Neural progenitor cell (in vitro differentiated cells): ENCODE results near the gene FBXW7.
A peak's percentile ranks its signal among the peaks of the same experiment; 100 is the strongest.

ENCODE experiments used
- CTCF ChIP-seq: fragments of 200-600 bp; sonication (generic); IDR thresholded peaks from 2 replicates; pipeline ENCODE4 v1.5.1; 2017; ENCODE audit warnings: antibody characterized with exemption, mild to moderate bottlenecking
- EZH2 ChIP-seq: fragments of 200-600 bp; sonication (generic); IDR thresholded peaks from 2 replicates; pipeline ENCODE4 v1.6.1; 2017; ENCODE audit warnings: antibody characterized with exemption, mild to moderate bottlenecking, moderate library complexity
- EZH2phosphoT487 ChIP-seq: fragments of 200-600 bp; sonication (generic); IDR thresholded peaks from 2 replicates; pipeline ENCODE4 v1.6.1; 2017; ENCODE audit warnings: antibody characterized with exemption

DNA sequence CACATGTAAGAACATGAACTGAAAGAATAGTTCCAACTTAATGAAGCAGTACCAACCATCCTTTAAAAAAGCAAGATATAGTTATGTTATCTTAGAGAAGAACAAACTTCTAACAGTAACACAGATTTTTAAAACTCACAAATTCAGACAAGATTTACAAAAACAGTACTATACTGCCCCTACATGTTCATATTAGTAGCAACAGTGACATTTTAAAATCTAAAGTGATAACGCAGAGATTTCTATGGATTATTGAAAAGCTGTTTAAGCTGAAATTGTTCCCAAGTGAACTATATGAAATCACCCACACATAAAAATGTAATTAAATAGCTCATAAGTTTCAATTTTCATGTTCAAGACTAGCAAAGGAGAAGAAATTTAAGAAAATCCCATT, 166.0 kb downstream of the FBXW7 start:
- TF ChIP-seq EZH2 (no peak), CTCF (peak; percentile 36), EZH2phosphoT487 (no peak)
